ENCODE measurements around the gene TMEM255B. TPM values are rescaled to one million over a fixed set of nuclear protein-coding genes. Genes with fewer than 3 reads are reported as not detected.

TMEM255B gene
- total RNA-seq, 2 experiments from 2014 or later = 1.8 to 1.9 TPM

DNA sequence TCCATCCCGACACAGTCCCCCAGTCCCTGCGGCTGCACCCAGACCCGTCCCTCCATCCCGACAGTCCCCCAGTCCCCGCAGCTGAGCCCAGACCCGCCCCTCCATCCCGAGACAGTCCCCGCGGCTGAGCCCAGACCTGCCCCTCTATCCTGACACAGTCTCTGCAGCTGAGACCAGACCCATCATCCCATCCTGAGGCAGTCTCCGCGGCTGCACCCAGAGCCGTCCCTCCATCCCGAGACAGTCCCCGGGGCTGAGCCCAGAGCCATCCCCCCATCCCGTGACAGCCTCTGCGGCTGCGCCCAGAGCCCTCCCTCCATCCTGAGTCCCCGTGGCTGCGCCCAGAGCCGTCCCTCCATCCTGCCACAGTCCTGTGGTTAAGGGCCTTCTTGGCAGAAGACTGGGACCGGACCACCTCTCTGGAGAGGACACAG, 28.8 kb upstream of the TMEM255B start:
- no peaks in the 10 kb centered on the region for H3K4me1 Mint-ChIP-seq (ENCODE audit: low read depth)
- H3K9me3 Mint-ChIP-seq (ENCODE audit: insufficient read depth) = no peaks in the 10 kb centered on the region
- no peaks in the 10 kb centered on the region for H3K36me3 Mint-ChIP-seq (ENCODE audit: low read depth)
- DNase-seq (no peak), ATAC-seq (no peak)
- no peak overlapping the region for H3K4me3 Mint-ChIP-seq
- H3K27ac Mint-ChIP-seq = no peak overlapping the region
- H3K27me3 Mint-ChIP-seq (ENCODE audit: low read depth) = peaks cover 3% of the 10 kb centered on the region
- CTCF ChIA-PET = no interaction called here
- POLR2A ChIA-PET = no interaction called here

- peaks cover 3% of the 10 kb centered on the region for H3K27me3 Mint-ChIP-seq (ENCODE audit: low read depth)
- no peak overlapping the region for H3K27ac Mint-ChIP-seq
- no peaks in the 10 kb centered on the region for H3K36me3 Mint-ChIP-seq (ENCODE audit: low read depth)
- POLR2A ChIA-PET = interaction anchor here (0.6 kb wide), 1 partner anchor 334 kb away, joined by 3 read pairs; no protein-coding TSS in a partner anchor
- no peaks in the 10 kb centered on the region for H3K9me3 Mint-ChIP-seq (ENCODE audit: insufficient read depth)
- no peak overlapping the region for H3K4me3 Mint-ChIP-seq
- CTCF ChIA-PET = no interaction called here
- no peaks in the 10 kb centered on the region for H3K4me1 Mint-ChIP-seq (ENCODE audit: low read depth)
- no peak for ATAC-seq
- no peak for DNase-seq
Observed at GRCh38 chr13:113730831-113731191, 28.2 kb upstream of the TMEM255B start.

DNA sequence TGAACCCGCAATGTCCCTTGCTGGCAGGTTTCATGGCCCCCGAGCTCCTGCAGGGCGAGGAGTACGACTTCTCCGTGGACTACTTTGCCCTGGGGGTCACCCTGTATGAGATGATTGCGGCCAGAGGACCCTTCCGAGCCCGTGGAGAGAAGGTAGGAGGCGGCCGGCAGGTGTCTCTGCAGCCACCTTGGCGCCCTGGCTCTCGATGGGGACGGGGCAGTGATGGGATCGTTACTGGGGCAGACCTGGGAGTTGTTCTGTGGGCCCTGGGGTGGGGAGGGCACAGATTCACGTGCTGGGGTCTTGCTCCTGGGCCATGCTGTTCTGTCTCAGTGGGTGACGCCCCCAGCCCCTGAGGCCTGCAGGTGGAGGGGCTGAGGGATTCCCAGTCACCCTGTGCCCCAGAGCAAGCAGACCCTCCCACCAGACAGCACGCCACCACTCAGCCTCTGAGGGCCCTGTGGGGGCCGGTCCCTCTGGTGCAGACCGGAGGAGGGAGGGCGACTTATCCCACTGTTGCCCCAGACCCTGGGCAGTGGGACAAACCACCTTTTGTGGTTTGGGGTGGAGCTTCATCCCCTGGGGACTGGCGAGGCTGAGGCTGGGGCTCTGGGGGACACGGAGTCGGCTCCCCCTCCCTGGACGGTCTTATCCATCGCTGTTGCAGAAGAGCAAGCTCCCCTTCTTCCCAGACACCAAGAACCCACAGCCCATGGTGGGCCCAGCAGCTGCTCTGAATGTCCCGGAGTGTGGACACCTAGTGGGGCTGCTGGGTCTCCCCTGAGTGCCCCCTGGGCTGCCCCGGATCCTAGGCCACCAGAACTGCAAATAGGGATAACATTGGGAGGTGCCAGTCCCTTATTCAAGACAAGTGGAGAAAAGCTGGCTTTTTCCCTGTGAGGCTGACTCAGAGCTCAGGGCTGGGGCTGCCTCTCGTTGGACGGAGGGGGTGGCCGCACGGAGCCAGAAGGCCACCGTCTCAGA, 27.5 kb upstream of the TMEM255B start:
- POLR2A ChIA-PET = interaction anchor here (0.6 kb wide), 1 partner anchor 333 kb away, joined by 3 read pairs; no protein-coding TSS in a partner anchor
- no peak overlapping the region for H3K27ac Mint-ChIP-seq

GRCh38 chr13:113732176-113732960, 26.7 kb upstream of the TMEM255B start:
- no peaks in the 10 kb centered on the region for H3K36me3 Mint-ChIP-seq (ENCODE audit: low read depth)
- ChIA-PET POLR2A (no interaction called here), CTCF (no interaction called here)
- DNase-seq (no peak), ATAC-seq (no peak)
- no peak overlapping the region for H3K4me3 Mint-ChIP-seq
- H3K27me3 Mint-ChIP-seq (ENCODE audit: low read depth) = peaks cover 3% of the 10 kb centered on the region
- H3K4me1 Mint-ChIP-seq (ENCODE audit: low read depth) = no peaks in the 10 kb centered on the region
- no peaks in the 10 kb centered on the region for H3K9me3 Mint-ChIP-seq (ENCODE audit: insufficient read depth)
- H3K27ac Mint-ChIP-seq = no peak overlapping the region

More for the DNA sequence above, 27.5 kb upstream of the TMEM255B start:
- CTCF ChIA-PET = no interaction called here
- no peaks in the 10 kb centered on the region for H3K9me3 Mint-ChIP-seq (ENCODE audit: insufficient read depth)
- DNase-seq = no peak
- ATAC-seq = no peak
- no peaks in the 10 kb centered on the region for H3K4me1 Mint-ChIP-seq (ENCODE audit: low read depth)
- H3K27me3 Mint-ChIP-seq (ENCODE audit: low read depth) = peaks cover 3% of the 10 kb centered on the region
- H3K4me3 Mint-ChIP-seq = no peak overlapping the region
- no peaks in the 10 kb centered on the region for H3K36me3 Mint-ChIP-seq (ENCODE audit: low read depth)

- Mint-ChIP-seq H3K27me3 (ENCODE audit: low read depth) (peaks cover 3% of the 10 kb centered on the region), H3K4me1 (ENCODE audit: low read depth) (no peaks in the 10 kb centered on the region), H3K4me3 (no peak overlapping the region), H3K27ac (no peak overlapping the region), H3K36me3 (ENCODE audit: low read depth) (no peaks in the 10 kb centered on the region), H3K9me3 (ENCODE audit: insufficient read depth) (no peaks in the 10 kb centered on the region)
- ChIA-PET CTCF (no interaction called here), POLR2A (interaction anchor here (0.6 kb wide), 1 partner anchor 661 kb away, joined by 3 read pairs; no protein-coding TSS in a partner anchor)
- ATAC-seq = no peak
- no peak for DNase-seq
Observed at GRCh38 chr13:113732961-113733950, 25.8 kb upstream of the TMEM255B start.

- ATAC-seq = no peak
- ChIA-PET POLR2A (no interaction called here), CTCF (no interaction called here)
- H3K27me3 Mint-ChIP-seq (ENCODE audit: low read depth) = peaks cover 3% of the 10 kb centered on the region
- no peaks in the 10 kb centered on the region for H3K36me3 Mint-ChIP-seq (ENCODE audit: low read depth)
- H3K4me1 Mint-ChIP-seq (ENCODE audit: low read depth) = no peaks in the 10 kb centered on the region
- no peaks in the 10 kb centered on the region for H3K9me3 Mint-ChIP-seq (ENCODE audit: insufficient read depth)
- H3K4me3 Mint-ChIP-seq = no peak overlapping the region
- no peak for DNase-seq
- H3K27ac Mint-ChIP-seq = no peak overlapping the region
Observed at GRCh38 chr13:113734099-113734825, 24.8 kb upstream of the TMEM255B start.

- H3K4me3 Mint-ChIP-seq = no peak overlapping the region
- no peaks in the 10 kb centered on the region for H3K36me3 Mint-ChIP-seq (ENCODE audit: low read depth)
- DNase-seq = no peak
- no peak for ATAC-seq
- H3K27me3 Mint-ChIP-seq (ENCODE audit: low read depth) = peaks cover under 1% of the 10 kb centered on the region
- no peaks in the 10 kb centered on the region for H3K4me1 Mint-ChIP-seq (ENCODE audit: low read depth)
- CTCF ChIA-PET = no interaction called here
- POLR2A ChIA-PET = no interaction called here
- H3K27ac Mint-ChIP-seq = no peak overlapping the region
- H3K9me3 Mint-ChIP-seq (ENCODE audit: insufficient read depth) = no peaks in the 10 kb centered on the region
Observed at GRCh38 chr13:113734826-113735125, 24.2 kb upstream of the TMEM255B start.

DNA sequence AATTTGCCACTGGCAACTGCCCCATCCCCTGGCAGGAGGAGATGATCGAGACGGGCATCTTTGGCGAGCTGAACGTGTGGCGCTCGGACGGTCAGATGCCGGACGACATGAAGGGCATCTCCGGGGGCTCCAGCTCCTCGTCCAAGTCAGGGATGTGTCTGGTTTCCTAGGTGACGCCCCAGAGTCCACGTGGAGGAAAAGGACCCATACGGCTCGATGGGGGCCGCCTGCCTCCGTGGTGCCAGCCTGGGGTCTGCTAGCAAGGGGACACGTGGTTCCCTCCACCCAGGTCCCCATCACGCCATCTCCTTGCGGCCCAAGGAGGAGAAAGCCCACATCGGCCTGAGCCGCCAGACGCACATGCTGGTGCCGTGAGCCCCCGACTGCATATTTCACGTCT, 23.8 kb upstream of the TMEM255B start:
- no peaks in the 10 kb centered on the region for H3K36me3 Mint-ChIP-seq (ENCODE audit: low read depth)
- H3K9me3 Mint-ChIP-seq (ENCODE audit: insufficient read depth) = no peaks in the 10 kb centered on the region
- DNase-seq (no peak), ATAC-seq (no peak)
- CTCF ChIA-PET = no interaction called here
- H3K27me3 Mint-ChIP-seq (ENCODE audit: low read depth) = peaks cover 4% of the 10 kb centered on the region
- no peak overlapping the region for H3K27ac Mint-ChIP-seq
- no peak overlapping the region for H3K4me3 Mint-ChIP-seq
- POLR2A ChIA-PET = no interaction called here
- H3K4me1 Mint-ChIP-seq (ENCODE audit: low read depth) = no peaks in the 10 kb centered on the region

- peaks cover 9% of the 10 kb centered on the region for H3K27me3 Mint-ChIP-seq (ENCODE audit: low read depth)
- H3K4me3 Mint-ChIP-seq = no peak overlapping the region
- H3K4me1 Mint-ChIP-seq (ENCODE audit: low read depth) = peaks cover 4% of the 10 kb centered on the region
- POLR2A ChIA-PET = no interaction called here
- ATAC-seq = no peak
- no peaks in the 10 kb centered on the region for H3K36me3 Mint-ChIP-seq (ENCODE audit: low read depth)
- no peak overlapping the region for H3K27ac Mint-ChIP-seq
- DNase-seq = no peak
- H3K9me3 Mint-ChIP-seq (ENCODE audit: insufficient read depth) = no peaks in the 10 kb centered on the region
- CTCF ChIA-PET = no interaction called here
Observed at GRCh38 chr13:113735750-113736149, 23.3 kb upstream of the TMEM255B start.

- no peaks in the 10 kb centered on the region for H3K36me3 Mint-ChIP-seq (ENCODE audit: low read depth)
- H3K4me1 Mint-ChIP-seq (ENCODE audit: low read depth) = peaks cover 9% of the 10 kb centered on the region
- ATAC-seq (peak; percentile 30), DNase-seq (no peak)
- ChIA-PET CTCF (no interaction called here), POLR2A (no interaction called here)
- H3K9me3 Mint-ChIP-seq (ENCODE audit: insufficient read depth) = no peaks in the 10 kb centered on the region
- H3K4me3 Mint-ChIP-seq = no peak overlapping the region
- peaks cover 13% of the 10 kb centered on the region for H3K27me3 Mint-ChIP-seq (ENCODE audit: low read depth)
- H3K27ac Mint-ChIP-seq = no peak overlapping the region
Observed at GRCh38 chr13:113736258-113736731, 22.7 kb upstream of the TMEM255B start.

DNA sequence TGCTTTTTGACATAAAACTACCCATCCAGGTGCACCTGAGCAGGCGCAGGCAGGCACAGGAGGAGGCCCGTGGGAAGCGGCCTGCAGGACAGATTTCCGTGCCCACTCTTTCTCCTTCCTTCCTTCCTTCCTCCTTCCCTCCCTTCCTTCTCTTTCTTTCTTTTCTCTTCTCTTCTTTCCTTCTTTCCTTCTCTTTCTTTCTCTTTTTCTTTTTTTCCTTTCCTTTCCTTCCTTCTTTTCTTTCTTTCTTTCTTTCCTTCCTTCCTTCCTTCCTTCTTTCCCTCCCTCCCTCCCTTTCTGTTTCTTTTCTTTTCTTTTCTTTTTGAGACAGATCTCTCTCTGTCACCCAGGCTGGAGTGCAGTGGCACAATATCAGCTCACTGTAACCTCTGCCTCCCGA, 21.2 kb upstream of the TMEM255B start:
- CTCF ChIA-PET = no interaction called here
- no peak overlapping the region for H3K4me3 Mint-ChIP-seq
- ATAC-seq = no peak
- no peaks in the 10 kb centered on the region for H3K9me3 Mint-ChIP-seq (ENCODE audit: insufficient read depth)
- H3K4me1 Mint-ChIP-seq (ENCODE audit: low read depth) = peaks cover 24% of the 10 kb centered on the region
- no peaks in the 10 kb centered on the region for H3K36me3 Mint-ChIP-seq (ENCODE audit: low read depth)
- H3K27me3 Mint-ChIP-seq (ENCODE audit: low read depth) = peaks cover 19% of the 10 kb centered on the region
- POLR2A ChIA-PET = no interaction called here
- DNase-seq = no peak
- no peak overlapping the region for H3K27ac Mint-ChIP-seq
